ENCODE results near the gene MIOX. TPM values are rescaled to one million over a fixed set of nuclear protein-coding genes. Genes with fewer than 3 reads are reported as not detected.

MIOX gene
- polyA plus RNA-seq, 3 donors from 2014 or later = not detected

GRCh38 chr22:50483556-50483955 is 3.1 kb upstream of the MIOX start:
- no peak overlapping the region for H3K27ac Mint-ChIP-seq
- peaks cover 0 to 8% (median 7%) of the 10 kb centered on the region in 3 donors for H3K27me3 Mint-ChIP-seq (ENCODE audit: low read depth in 3 of 3)
- no peak for DNase-seq
- no peaks in the 10 kb centered on the region for H3K9me3 Mint-ChIP-seq
- peaks cover 4 to 8% of the 10 kb centered on the region in 2 donors for H3K4me1 Mint-ChIP-seq
- no peaks in the 10 kb centered on the region for H3K36me3 Mint-ChIP-seq
- H3K4me3 Mint-ChIP-seq = no peak overlapping the region

- peaks cover 4 to 8% of the 10 kb centered on the region in 2 donors for H3K4me1 Mint-ChIP-seq
Observed at GRCh38 chr22:50483977-50484853, 2.4 kb upstream of the MIOX start.

DNA sequence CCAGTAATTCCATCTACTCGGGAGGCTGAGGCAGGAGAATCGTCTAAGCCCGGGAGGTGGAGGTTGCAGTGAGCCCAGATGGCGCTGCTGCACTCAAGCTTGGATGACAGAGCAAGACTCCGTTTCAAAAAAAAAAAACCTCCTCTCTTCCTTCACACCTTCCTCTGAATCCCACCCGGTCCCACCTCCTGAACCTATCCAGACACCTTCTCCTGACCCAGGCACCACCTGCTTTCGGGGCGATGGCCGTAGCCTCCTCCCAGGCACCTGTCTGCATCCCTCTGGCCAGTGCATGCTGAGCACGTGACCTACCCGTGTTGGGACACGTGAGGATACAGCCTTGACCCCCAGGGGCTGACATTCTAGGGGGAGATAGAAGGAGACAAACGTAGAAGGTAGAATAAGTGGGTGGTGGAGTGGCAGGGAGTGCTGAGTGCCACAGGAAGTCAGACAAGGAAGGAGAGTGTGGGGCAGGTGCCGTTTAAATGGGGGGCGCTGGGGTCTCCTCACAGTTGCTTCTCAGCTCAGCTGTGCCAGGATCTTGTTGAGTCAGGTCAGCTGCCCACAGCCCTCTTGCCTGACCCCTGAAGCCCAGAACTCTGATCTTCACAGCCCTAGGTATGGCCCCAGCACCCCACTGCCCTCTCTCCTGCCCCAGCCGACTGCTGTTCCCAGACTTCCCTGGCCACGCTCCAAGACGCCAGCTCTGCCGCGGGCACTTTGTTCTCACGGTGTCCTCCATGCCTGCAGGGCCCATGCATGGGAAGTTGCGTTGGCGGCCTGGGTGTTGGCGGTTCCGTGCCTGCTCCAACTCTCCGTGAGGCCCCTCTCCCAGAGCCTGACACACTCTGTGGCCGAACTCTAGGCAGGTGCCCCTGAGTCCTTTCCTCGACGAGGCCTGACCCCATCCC is 1.2 kb upstream of the MIOX start:
- no peak overlapping the region for H3K4me3 Mint-ChIP-seq
- H3K27ac Mint-ChIP-seq = peak overlapping the region in 1 of 6 donors; percentile 36
- H3K4me1 Mint-ChIP-seq = no peaks in the 10 kb centered on the region
- no peak for DNase-seq
- no peaks in the 10 kb centered on the region for H3K9me3 Mint-ChIP-seq
- peaks cover 0 to 8% (median 2%) of the 10 kb centered on the region in 3 donors for H3K27me3 Mint-ChIP-seq (ENCODE audit: low read depth in 3 of 3)
- H3K36me3 Mint-ChIP-seq = no peaks in the 10 kb centered on the region

More at GRCh38 chr22:50483977-50484853, 2.4 kb upstream of the MIOX start:
- no peak for DNase-seq
- Mint-ChIP-seq H3K4me3 (no peak overlapping the region), H3K36me3 (no peaks in the 10 kb centered on the region), H3K9me3 (no peaks in the 10 kb centered on the region), H3K27me3 (ENCODE audit: low read depth in 3 of 3) (peaks cover 0 to 8% (median 8%) of the 10 kb centered on the region in 3 donors), H3K27ac (no peak overlapping the region)

DNA sequence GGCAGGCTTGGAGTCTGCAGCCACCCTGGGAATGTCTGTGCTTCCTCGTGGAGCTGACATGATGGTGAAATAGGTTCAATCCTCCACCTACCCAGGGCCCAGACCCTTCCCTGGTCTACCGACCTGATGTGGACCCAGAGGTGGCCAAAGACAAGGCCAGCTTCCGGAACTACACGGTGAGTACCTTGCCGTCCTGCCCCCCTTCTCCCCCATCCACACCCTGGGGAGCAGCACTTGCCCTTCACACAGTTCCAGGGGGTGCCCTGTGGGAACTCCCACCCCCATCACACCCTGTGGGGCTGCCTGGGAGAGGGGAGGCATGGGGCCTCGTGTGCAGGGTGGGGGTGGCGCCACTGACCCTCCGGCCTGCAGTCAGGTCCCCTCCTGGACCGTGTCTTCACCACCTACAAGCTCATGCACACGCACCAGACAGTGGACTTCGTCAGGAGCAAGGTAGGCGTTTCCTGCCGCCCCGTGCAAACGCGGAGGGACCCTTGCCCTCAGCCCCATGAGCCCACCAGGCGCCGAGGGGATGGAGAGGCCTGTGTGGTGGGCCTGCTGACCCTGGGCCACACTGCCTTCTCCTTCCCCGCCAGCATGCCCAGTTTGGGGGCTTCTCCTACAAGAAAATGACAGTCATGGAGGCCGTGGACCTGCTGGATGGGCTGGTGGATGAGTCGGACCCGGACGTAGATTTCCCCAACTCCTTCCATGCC is 789 bp downstream of the MIOX start:
- H3K9me3 Mint-ChIP-seq = no peaks in the 10 kb centered on the region
- no peaks in the 10 kb centered on the region for H3K36me3 Mint-ChIP-seq
- no peak overlapping the region for H3K27ac Mint-ChIP-seq
- no peaks in the 10 kb centered on the region for H3K4me1 Mint-ChIP-seq
- no peak overlapping the region for H3K4me3 Mint-ChIP-seq
- no peak for DNase-seq
- peaks cover 0 to 7% (median 6%) of the 10 kb centered on the region in 3 donors for H3K27me3 Mint-ChIP-seq (ENCODE audit: low read depth in 3 of 3)

DNA sequence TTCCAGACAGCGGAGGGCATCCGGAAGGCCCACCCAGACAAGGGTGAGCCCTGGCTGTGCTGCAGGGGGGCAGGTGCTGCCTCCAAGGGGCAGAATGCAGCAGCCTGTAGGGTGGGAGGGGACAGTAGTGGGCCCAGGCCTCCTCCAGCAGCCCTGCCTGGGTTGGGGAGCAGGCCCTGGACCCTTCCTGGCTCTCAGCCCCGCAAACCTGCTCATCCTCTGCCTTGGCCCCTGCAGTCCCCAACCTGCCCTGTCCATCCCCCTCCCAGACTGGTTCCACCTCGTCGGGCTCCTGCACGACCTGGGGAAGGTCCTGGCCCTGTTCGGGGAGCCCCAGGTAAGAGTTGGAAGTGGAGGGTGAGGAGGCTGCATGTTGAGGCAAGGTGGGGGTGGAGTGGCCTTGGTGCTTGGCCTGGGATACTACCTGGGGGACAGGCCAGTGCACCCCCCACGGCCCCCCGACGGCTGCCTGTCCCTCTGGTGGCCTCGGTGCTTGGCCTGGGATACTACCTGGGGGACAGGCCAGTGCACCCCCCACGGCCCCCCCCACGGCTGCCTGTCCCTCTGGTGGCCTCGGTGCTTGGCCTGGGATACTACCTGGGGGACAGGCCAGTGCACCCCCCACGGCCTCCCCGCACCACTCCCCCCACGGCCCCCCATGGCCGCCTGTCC is 1.5 kb downstream of the MIOX start:
- Mint-ChIP-seq H3K9me3 (no peaks in the 10 kb centered on the region), H3K4me3 (no peak overlapping the region), H3K27ac (no peak overlapping the region), H3K36me3 (no peaks in the 10 kb centered on the region), H3K27me3 (ENCODE audit: low read depth in 3 of 3) (peaks cover 0 to 6% (median 5%) of the 10 kb centered on the region in 3 donors), H3K4me1 (no peaks in the 10 kb centered on the region)
- no peak for DNase-seq

DNA sequence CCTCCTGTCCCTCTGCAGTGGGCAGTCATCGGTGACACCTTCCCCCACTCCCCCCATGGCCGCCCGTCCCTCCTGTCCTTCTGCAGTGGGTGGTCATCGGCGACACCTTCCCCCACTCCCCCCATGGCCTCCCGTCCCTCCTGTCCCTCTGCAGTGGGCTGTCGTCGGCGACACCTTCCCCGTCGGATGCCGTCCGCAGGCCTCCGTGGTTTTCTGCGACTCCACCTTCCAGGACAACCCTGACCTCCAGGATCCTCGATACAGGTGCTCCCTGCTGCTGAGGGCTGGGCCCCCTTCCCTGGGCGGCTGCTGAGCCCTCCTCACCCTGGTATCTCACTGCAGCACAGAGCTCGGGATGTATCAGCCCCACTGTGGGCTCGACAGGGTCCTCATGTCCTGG is 2.2 kb downstream of the MIOX start:
- Mint-ChIP-seq H3K9me3 (no peaks in the 10 kb centered on the region), H3K27me3 (ENCODE audit: low read depth in 3 of 3) (peaks cover 2 to 6% (median 4%) of the 10 kb centered on the region in 3 donors), H3K4me3 (no peak overlapping the region), H3K4me1 (no peaks in the 10 kb centered on the region), H3K36me3 (no peaks in the 10 kb centered on the region), H3K27ac (no peak overlapping the region)
- no peak for DNase-seq

DNA sequence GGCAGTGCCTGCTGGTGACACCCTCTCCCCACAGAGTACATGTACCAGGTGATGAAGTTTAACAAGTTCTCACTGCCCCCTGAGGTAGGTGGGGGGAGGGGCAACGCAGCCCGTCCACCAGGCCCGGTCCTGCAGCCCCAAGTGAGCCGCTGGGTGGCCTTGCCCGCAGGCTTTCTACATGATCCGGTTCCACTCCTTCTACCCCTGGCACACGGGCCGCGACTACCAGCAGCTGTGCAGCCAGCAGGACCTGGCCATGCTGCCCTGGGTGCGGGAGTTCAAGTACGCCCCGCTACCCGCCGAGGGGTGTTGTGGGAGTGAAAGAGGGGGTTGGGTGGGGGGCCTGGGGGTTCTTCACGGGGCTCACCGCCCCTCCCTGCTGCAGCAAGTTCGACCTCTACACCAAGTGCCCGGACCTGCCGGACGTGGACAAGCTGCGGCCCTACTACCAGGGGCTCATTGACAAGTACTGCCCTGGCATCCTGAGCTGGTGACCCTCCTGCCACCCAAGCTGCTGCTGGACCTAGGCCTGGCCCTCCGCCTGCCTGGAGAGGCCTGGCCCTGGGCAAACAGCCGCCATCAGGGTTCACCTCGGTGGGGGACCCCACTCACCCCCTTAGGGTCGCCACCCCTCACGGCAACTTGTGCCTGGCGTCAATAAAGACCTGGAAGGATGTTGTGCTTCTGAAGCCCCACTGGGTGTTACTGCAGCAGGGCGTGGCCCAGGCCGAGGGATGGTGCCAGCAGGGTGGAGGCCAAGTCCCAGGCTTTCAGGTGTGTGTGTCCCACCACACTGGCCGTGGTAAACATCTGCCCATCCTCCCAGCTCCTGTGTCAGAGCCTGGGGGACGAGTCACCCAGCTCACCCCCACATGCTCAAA is 2.9 kb downstream of the MIOX start:
- Mint-ChIP-seq H3K9me3 (no peaks in the 10 kb centered on the region), H3K27me3 (ENCODE audit: low read depth in 3 of 3) (peaks cover 2 to 6% (median 5%) of the 10 kb centered on the region in 3 donors), H3K27ac (no peak overlapping the region), H3K4me3 (no peak overlapping the region), H3K4me1 (no peaks in the 10 kb centered on the region), H3K36me3 (no peaks in the 10 kb centered on the region)
- no peak for DNase-seq

- H3K27me3 Mint-ChIP-seq (ENCODE audit: low read depth in 3 of 3) = peaks cover 2 to 8% (median 7%) of the 10 kb centered on the region in 3 donors
- no peak overlapping the region for H3K27ac Mint-ChIP-seq
- H3K4me3 Mint-ChIP-seq = no peak overlapping the region
- no peaks in the 10 kb centered on the region for H3K4me1 Mint-ChIP-seq
- H3K36me3 Mint-ChIP-seq = no peaks in the 10 kb centered on the region
- DNase-seq = no peak
- no peaks in the 10 kb centered on the region for H3K9me3 Mint-ChIP-seq
Observed at GRCh38 chr22:50490531-50491308, 4.1 kb downstream of the MIOX start.

- peaks cover 0 to 1% (median 0%) of the 10 kb centered on the region in 6 donors for H3K9me3 Mint-ChIP-seq
- H3K4me3 Mint-ChIP-seq = no peak overlapping the region
- H3K27me3 Mint-ChIP-seq (ENCODE audit: low read depth in 3 of 3) = peaks cover 2 to 13% (median 5%) of the 10 kb centered on the region in 3 donors
- H3K4me1 Mint-ChIP-seq = peaks cover 0 to 10% of the 10 kb centered on the region in 2 donors
- peak overlapping the region in 1 of 6 donors; percentile 20 for H3K27ac Mint-ChIP-seq
- no peaks in the 10 kb centered on the region for H3K36me3 Mint-ChIP-seq
- DNase-seq = no peak
Observed at GRCh38 chr22:50497093-50497492, 10.4 kb downstream of the MIOX start.

GRCh38 chr22:50498322-50498890 is 11.7 kb downstream of the MIOX start:
- no peaks in the 10 kb centered on the region for H3K36me3 Mint-ChIP-seq
- peaks cover 0 to 10% of the 10 kb centered on the region in 2 donors for H3K4me1 Mint-ChIP-seq
- DNase-seq = peak; percentile 68 to 71 (median 68)
- H3K27me3 Mint-ChIP-seq (ENCODE audit: low read depth in 3 of 3) = peaks cover 2 to 13% (median 5%) of the 10 kb centered on the region in 3 donors
- H3K27ac Mint-ChIP-seq = peak overlapping the region in 2 of 6 donors; percentile 61 to 77
- peaks cover 0 to 1% (median 0%) of the 10 kb centered on the region in 6 donors for H3K9me3 Mint-ChIP-seq
- no peak overlapping the region for H3K4me3 Mint-ChIP-seq

DNA sequence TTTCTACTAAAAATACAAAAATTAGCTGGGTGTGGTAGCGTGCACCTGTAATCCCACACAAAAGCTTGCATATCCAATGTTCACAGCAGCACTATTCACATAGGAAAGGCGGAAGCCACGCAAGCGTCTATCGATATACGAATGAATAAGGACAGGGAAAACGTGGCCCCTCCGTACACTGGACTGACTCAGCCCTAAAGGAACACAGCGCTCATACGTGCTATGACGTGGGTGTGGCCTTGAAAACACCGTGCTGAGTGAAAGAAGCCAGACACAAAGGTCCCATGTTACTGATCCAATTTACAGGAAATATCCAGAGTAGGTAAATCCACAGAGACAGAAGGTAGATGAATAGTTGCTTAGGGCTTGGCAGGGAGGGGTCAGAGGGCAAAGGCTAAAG is 13.8 kb downstream of the MIOX start:
- no peak overlapping the region for H3K4me3 Mint-ChIP-seq
- no peaks in the 10 kb centered on the region for H3K36me3 Mint-ChIP-seq
- H3K27ac Mint-ChIP-seq = no peak overlapping the region
- peaks cover 0 to 1% (median 0%) of the 10 kb centered on the region in 6 donors for H3K9me3 Mint-ChIP-seq
- peaks cover 0 to 10% of the 10 kb centered on the region in 2 donors for H3K4me1 Mint-ChIP-seq
- no peak for DNase-seq
- H3K27me3 Mint-ChIP-seq (ENCODE audit: low read depth in 3 of 3) = peaks cover 0 to 6% (median 4%) of the 10 kb centered on the region in 3 donors

Measured in immature natural killer cell (primary cell).